ENCODE data around the gene CENPV. TPM values are rescaled to one million over a fixed set of nuclear protein-coding genes. Genes with fewer than 3 reads are reported as not detected.

The CENPV gene
- total and polyA plus RNA-seq, 2 of the 13 experiments (the other 11 are each of a cell fraction or from before 2014, with no cell fraction given): 193 to 292 TPM

DNA sequence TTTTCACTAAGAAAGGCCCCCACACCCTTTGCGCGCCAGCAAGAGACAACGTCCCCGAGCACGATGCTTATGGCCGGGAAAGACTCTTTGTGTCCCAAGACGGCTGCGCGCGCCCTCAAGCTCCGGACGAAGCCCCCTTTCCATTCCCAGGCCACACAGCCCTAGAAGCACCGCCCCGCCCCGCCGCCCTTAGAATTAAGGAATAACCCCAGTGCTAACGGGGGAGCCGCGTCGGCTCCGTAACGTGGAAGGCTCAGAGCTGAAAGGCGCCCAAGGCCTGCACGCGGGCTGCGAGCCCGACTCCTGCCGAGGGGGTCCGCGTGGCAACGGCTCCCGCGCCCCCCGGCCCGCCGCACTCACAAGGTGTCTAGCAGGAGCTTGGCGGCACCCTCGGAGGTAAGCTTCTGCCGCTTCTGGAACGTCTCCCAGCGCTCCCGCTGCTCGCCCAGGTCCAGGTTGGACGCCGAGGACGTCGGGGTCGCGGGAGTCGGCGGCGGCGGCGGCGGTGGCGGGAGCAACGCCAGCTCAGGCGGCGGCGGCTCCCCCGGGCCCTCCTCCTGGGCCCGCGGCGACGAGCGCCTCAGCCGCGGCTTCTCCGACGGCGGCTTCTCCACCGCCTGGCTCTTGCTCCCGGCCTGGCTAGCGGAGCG, 477 bp downstream of the CENPV start (continued):
- no peak for TF ChIP-seq ZNF781 (CRISPR knock-in tag; IDR thresholded peaks at IDR 0.05; ENCODE audit: borderline replicate concordance, not compliant biosample characterization)
- peak; percentile 66; the same call in 1 of the 2 replicates for TF ChIP-seq PHF8 (CRISPR knock-in tag; IDR thresholded peaks at IDR 0.05)
- TF ChIP-seq, protein P1, sequence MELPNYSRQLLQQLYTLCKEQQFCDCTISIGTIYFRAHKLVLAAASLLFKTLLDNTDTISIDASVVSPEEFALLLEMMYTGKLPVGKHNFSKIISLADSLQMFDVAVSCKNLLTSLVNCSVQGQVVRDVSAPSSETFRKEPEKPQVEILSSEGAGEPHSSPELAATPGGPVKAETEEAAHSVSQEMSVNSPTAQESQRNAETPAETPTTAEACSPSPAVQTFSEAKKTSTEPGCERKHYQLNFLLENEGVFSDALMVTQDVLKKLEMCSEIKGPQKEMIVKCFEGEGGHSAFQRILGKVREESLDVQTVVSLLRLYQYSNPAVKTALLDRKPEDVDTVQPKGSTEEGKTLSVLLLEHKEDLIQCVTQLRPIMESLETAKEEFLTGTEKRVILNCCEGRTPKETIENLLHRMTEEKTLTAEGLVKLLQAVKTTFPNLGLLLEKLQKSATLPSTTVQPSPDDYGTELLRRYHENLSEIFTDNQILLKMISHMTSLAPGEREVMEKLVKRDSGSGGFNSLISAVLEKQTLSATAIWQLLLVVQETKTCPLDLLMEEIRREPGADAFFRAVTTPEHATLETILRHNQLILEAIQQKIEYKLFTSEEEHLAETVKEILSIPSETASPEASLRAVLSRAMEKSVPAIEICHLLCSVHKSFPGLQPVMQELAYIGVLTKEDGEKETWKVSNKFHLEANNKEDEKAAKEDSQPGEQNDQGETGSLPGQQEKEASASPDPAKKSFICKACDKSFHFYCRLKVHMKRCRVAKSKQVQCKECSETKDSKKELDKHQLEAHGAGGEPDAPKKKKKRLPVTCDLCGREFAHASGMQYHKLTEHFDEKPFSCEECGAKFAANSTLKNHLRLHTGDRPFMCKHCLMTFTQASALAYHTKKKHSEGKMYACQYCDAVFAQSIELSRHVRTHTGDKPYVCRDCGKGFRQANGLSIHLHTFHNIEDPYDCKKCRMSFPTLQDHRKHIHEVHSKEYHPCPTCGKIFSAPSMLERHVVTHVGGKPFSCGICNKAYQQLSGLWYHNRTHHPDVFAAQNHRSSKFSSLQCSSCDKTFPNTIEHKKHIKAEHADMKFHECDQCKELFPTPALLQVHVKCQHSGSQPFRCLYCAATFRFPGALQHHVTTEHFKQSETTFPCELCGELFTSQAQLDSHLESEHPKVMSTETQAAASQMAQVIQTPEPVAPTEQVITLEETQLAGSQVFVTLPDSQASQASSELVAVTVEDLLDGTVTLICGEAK (IDR thresholded peaks at IDR 0.05): no peak
- TF ChIP-seq, protein P1 (CRISPR knock-in tag; IDR thresholded peaks at IDR 0.05): 0 out of 2 replicates have a peak, but pooled peaks have one; percentile 65
- TF ChIP-seq ELF1 (CRISPR knock-in tag; IDR thresholded peaks at IDR 0.05): no peak
- TF ChIP-seq, protein P2, sequence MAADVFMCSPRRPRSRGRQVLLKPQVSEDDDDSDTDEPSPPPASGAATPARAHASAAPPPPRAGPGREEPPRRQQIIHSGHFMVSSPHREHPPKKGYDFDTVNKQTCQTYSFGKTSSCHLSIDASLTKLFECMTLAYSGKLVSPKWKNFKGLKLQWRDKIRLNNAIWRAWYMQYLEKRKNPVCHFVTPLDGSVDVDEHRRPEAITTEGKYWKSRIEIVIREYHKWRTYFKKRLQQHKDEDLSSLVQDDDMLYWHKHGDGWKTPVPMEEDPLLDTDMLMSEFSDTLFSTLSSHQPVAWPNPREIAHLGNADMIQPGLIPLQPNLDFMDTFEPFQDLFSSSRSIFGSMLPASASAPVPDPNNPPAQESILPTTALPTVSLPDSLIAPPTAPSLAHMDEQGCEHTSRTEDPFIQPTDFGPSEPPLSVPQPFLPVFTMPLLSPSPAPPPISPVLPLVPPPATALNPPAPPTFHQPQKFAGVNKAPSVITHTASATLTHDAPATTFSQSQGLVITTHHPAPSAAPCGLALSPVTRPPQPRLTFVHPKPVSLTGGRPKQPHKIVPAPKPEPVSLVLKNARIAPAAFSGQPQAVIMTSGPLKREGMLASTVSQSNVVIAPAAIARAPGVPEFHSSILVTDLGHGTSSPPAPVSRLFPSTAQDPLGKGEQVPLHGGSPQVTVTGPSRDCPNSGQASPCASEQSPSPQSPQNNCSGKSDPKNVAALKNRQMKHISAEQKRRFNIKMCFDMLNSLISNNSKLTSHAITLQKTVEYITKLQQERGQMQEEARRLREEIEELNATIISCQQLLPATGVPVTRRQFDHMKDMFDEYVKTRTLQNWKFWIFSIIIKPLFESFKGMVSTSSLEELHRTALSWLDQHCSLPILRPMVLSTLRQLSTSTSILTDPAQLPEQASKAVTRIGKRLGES (CRISPR knock-in tag; IDR thresholded peaks at IDR 0.05; ENCODE audit: borderline replicate concordance): no peak
- TF ChIP-seq RAD51 (IDR thresholded peaks at IDR 0.05; ENCODE audit: borderline replicate concordance): no peak
- peak; percentile 43; the same call in 1 of the 2 replicates for TF ChIP-seq HIVEP1 (CRISPR knock-in tag; IDR thresholded peaks at IDR 0.05)
- no peak for TF ChIP-seq TCF7L2 (IDR thresholded peaks at IDR 0.05; ENCODE audit: low read depth, low read length)
- TF ChIP-seq, protein P3, sequence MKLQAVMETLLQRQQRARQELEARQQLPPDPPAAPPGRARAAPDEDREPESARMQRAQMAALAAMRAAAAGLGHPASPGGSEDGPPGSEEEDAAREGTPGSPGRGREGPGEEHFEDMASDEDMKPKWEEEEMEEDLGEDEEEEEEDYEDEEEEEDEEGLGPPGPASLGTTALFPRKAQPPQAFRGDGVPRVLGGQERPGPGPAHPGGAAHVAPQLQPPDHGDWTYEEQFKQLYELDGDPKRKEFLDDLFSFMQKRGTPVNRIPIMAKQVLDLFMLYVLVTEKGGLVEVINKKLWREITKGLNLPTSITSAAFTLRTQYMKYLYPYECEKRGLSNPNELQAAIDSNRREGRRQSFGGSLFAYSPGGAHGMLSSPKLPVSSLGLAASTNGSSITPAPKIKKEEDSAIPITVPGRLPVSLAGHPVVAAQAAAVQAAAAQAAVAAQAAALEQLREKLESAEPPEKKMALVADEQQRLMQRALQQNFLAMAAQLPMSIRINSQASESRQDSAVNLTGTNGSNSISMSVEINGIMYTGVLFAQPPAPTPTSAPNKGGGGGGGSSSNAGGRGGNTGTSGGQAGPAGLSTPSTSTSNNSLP (IDR thresholded peaks at IDR 0.05; ENCODE audit: low read depth, low read length): no peak
- TF ChIP-seq, protein P4, sequence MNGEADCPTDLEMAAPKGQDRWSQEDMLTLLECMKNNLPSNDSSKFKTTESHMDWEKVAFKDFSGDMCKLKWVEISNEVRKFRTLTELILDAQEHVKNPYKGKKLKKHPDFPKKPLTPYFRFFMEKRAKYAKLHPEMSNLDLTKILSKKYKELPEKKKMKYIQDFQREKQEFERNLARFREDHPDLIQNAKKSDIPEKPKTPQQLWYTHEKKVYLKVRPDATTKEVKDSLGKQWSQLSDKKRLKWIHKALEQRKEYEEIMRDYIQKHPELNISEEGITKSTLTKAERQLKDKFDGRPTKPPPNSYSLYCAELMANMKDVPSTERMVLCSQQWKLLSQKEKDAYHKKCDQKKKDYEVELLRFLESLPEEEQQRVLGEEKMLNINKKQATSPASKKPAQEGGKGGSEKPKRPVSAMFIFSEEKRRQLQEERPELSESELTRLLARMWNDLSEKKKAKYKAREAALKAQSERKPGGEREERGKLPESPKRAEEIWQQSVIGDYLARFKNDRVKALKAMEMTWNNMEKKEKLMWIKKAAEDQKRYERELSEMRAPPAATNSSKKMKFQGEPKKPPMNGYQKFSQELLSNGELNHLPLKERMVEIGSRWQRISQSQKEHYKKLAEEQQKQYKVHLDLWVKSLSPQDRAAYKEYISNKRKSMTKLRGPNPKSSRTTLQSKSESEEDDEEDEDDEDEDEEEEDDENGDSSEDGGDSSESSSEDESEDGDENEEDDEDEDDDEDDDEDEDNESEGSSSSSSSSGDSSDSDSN (CRISPR knock-in tag; IDR thresholded peaks at IDR 0.05): peak; percentile 64

Measured in HepG2 (cell line).